ENCODE results near the gene TRIM3. TPM values are rescaled to one million over a fixed set of nuclear protein-coding genes. Genes with fewer than 3 reads are reported as not detected.

The TRIM3 gene
- total RNA-seq, 1 experiment from 2014 or later, result 20.3 TPM

- Histone ChIP-seq H3K4me3 (ENCODE audit: low read length) (no peak overlapping the region), H3K36me3 (ENCODE audit: low read depth, low read length) (no peaks in the 10 kb centered on the region), H3K27me3 (ENCODE audit: low read length) (no peaks in the 10 kb centered on the region), H3K9ac (ENCODE audit: low read length) (no peak overlapping the region), H3K4me2 (ENCODE audit: low read length) (no peak overlapping the region), H3K27ac (ENCODE audit: low read length) (no peak overlapping the region), H3F3A (ENCODE audit: low read length, unreplicated experiment) (no peaks in the 10 kb centered on the region), H3K9me2 (replicated peaks; ENCODE audit: low read length) (no peaks in the 10 kb centered on the region), H4K20me1 (ENCODE audit: low read length) (no peaks in the 10 kb centered on the region), H3K4me1 (ENCODE audit: insufficient read depth, low read length) (no peaks in the 10 kb centered on the region), H3K9me3 (ENCODE audit: low read length) (no peaks in the 10 kb centered on the region), H3K79me2 (ENCODE audit: low read length) (no peaks in the 10 kb centered on the region), H2AFZ (ENCODE audit: low read length) (no peak overlapping the region)
- CTCF ChIA-PET, result no interaction called here
- TF ChIP-seq EZH2 (IDR thresholded peaks at IDR 0.05; ENCODE audit: low read length, unreplicated experiment) (no peak), CTCF (conservative IDR thresholded peaks at IDR 0.05; ENCODE audit: low read depth, low read length) (no peak), EZH2phosphoT487 (IDR thresholded peaks at IDR 0.05; ENCODE audit: borderline replicate concordance, low read length) (no peak)
- DNase-seq (no peak), ATAC-seq (no peak)
- intact Hi-C loops (cut with micrococcal nuclease), result no loop called here
- BruUV-seq (replicated peaks), result no TSS peak
- POLR2A ChIA-PET (ENCODE audit: unreplicated experiment), result interaction anchor here (0.6 kb wide), 1 partner anchor 603 kb away, joined by 3 read pairs; no protein-coding TSS in a partner anchor
Observed at GRCh38 chr11:6459099-6459450, 14.7 kb downstream of the TRIM3 start.

- H2AFZ ChIP-seq (ENCODE audit: low read length), result no peak overlapping the region
- no peak overlapping the region for H3K4me2 ChIP-seq (ENCODE audit: low read length)
- intact Hi-C loops (cut with micrococcal nuclease), result no loop called here
- H3K27ac ChIP-seq (ENCODE audit: low read length), result no peak overlapping the region
- no peaks in the 10 kb centered on the region for H3K27me3 ChIP-seq (ENCODE audit: low read length)
- TF ChIP-seq CTCF (conservative IDR thresholded peaks at IDR 0.05; ENCODE audit: low read depth, low read length), result no peak
- TF ChIP-seq EZH2 (IDR thresholded peaks at IDR 0.05; ENCODE audit: low read length, unreplicated experiment), result no peak
- TF ChIP-seq EZH2phosphoT487 (IDR thresholded peaks at IDR 0.05; ENCODE audit: borderline replicate concordance, low read length), result no peak
- ChIA-PET POLR2A (ENCODE audit: unreplicated experiment) (no interaction called here), CTCF (no interaction called here)
- no peak overlapping the region for H3K9ac ChIP-seq (ENCODE audit: low read length)
- no peak overlapping the region for H3K4me3 ChIP-seq (ENCODE audit: low read length)
- no peaks in the 10 kb centered on the region for H3K9me2 ChIP-seq (replicated peaks; ENCODE audit: low read length)
- no TSS peak for BruUV-seq (replicated peaks)
- H3K36me3 ChIP-seq (ENCODE audit: low read depth, low read length), result no peaks in the 10 kb centered on the region
- no peaks in the 10 kb centered on the region for H3K9me3 ChIP-seq (ENCODE audit: low read length)
- H4K20me1 ChIP-seq (ENCODE audit: low read length), result no peaks in the 10 kb centered on the region
- no peaks in the 10 kb centered on the region for H3F3A ChIP-seq (ENCODE audit: low read length, unreplicated experiment)
- ATAC-seq, result peak; percentile 58; the same call in 1 of the 2 replicates
- no peaks in the 10 kb centered on the region for H3K4me1 ChIP-seq (ENCODE audit: insufficient read depth, low read length)
- H3K79me2 ChIP-seq (ENCODE audit: low read length), result no peaks in the 10 kb centered on the region
- DNase-seq, result peak; percentile 10
Observed at GRCh38 chr11:6458352-6459098, 15.2 kb downstream of the TRIM3 start.

- intact Hi-C loops (cut with micrococcal nuclease), result no loop called here
- no TSS peak for BruUV-seq (replicated peaks)
- H3K27ac ChIP-seq (ENCODE audit: low read length), result no peak overlapping the region
- H3K27me3 ChIP-seq (ENCODE audit: low read length), result no peaks in the 10 kb centered on the region
- ChIA-PET POLR2A (ENCODE audit: unreplicated experiment) (no interaction called here), CTCF (no interaction called here)
- H3K9me2 ChIP-seq (replicated peaks; ENCODE audit: low read length), result no peaks in the 10 kb centered on the region
- no peak overlapping the region for H3K9ac ChIP-seq (ENCODE audit: low read length)
- no peak overlapping the region for H3K4me3 ChIP-seq (ENCODE audit: low read length)
- ATAC-seq (no peak), DNase-seq (no peak)
- H3K9me3 ChIP-seq (ENCODE audit: low read length), result no peaks in the 10 kb centered on the region
- H3K79me2 ChIP-seq (ENCODE audit: low read length), result no peaks in the 10 kb centered on the region
- H4K20me1 ChIP-seq (ENCODE audit: low read length), result no peaks in the 10 kb centered on the region
- H3K4me2 ChIP-seq (ENCODE audit: low read length), result no peak overlapping the region
- H3F3A ChIP-seq (ENCODE audit: low read length, unreplicated experiment), result no peaks in the 10 kb centered on the region
- no peak overlapping the region for H2AFZ ChIP-seq (ENCODE audit: low read length)
- no peaks in the 10 kb centered on the region for H3K36me3 ChIP-seq (ENCODE audit: low read depth, low read length)
- TF ChIP-seq CTCF (conservative IDR thresholded peaks at IDR 0.05; ENCODE audit: low read depth, low read length) (no peak), EZH2phosphoT487 (IDR thresholded peaks at IDR 0.05; ENCODE audit: borderline replicate concordance, low read length) (no peak), EZH2 (IDR thresholded peaks at IDR 0.05; ENCODE audit: low read length, unreplicated experiment) (no peak)
- no peaks in the 10 kb centered on the region for H3K4me1 ChIP-seq (ENCODE audit: insufficient read depth, low read length)
Observed at GRCh38 chr11:6457581-6458320, 16.0 kb downstream of the TRIM3 start.

Data from PC-3 (cell line).